HG02981 (cell line): ENCODE results near the gene GPR33.
"Not testable (repeated sequence)": the region's sequence is repeated elsewhere in the genome, so short reads cannot be mapped to it uniquely, and the experiment has no call there.

ENCODE experiments used
- ATAC-seq: cut with Tn5 transposase; IDR thresholded peaks from one replicate; pipeline ENCODE4 v1.9.1; 2021; ENCODE audit warnings: mild to moderate bottlenecking, moderate library complexity; ENCODE audit not compliant: unreplicated experiment

The GPR33 gene

DNA sequence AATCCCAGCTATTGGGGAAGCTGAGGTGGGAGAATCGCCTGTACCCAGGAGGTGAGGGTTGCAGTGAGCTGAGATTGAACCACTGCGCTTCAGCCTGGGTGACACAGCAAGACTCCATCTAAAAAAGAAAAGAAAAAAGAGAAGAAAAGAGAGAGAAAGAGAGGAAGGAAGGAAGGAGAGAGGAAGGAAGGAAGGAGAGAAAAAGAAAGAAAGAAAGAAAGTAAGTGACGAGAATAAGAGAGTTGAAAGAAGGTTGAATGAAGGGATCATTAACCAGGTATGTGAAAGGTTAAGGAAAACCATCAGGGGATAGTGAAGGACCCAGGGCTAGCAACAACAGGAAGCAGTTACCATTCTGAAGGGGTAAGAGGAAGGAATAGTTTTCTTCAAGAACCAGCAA is 26.3 kb downstream of the GPR33 start:
- no peak for ATAC-seq

DNA sequence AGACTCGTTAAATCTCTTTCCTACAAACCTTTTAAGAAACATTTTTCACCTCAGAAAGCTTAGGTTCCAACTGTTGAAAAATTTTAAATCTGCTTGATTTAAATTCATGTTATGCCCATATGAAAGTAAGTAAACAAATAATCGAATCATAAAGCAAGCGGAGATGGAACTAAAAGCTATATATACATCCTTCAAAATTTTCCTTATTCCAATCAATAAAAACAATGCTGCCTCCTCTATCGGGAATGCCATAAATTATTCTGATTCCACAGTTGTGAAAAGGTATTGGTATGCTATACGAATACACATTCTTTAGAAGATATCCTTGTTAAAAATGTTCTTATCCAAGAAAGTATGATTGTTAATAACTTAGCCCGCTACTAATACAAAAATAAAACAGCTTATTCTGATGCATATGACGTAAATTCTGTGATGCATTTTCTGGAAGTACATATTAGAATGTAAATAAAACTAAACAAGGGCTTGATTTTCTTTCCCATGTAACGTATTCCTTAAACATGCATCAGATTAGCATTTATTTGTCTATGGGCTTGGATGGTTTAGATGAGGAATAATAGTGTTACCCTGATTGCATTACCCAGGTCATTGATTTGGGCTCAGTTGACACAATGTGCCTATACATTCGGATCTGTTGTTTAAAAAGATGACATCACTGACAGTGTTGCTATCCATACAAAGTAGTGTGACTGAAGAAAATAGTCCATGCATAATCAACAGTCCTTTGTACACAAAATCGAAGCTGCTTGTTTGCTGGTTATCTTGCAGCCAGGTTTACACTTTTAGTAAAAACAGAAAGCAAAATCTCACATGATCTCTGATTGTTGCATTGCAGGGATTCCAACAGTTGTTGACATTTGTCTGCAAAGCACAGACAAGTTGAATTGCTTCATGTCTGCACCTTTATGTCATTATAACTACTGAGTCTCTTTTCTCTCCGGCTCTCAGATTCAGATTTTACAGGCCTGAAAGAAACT is 29.9 kb downstream of the GPR33 start:
- ATAC-seq: no peak

DNA sequence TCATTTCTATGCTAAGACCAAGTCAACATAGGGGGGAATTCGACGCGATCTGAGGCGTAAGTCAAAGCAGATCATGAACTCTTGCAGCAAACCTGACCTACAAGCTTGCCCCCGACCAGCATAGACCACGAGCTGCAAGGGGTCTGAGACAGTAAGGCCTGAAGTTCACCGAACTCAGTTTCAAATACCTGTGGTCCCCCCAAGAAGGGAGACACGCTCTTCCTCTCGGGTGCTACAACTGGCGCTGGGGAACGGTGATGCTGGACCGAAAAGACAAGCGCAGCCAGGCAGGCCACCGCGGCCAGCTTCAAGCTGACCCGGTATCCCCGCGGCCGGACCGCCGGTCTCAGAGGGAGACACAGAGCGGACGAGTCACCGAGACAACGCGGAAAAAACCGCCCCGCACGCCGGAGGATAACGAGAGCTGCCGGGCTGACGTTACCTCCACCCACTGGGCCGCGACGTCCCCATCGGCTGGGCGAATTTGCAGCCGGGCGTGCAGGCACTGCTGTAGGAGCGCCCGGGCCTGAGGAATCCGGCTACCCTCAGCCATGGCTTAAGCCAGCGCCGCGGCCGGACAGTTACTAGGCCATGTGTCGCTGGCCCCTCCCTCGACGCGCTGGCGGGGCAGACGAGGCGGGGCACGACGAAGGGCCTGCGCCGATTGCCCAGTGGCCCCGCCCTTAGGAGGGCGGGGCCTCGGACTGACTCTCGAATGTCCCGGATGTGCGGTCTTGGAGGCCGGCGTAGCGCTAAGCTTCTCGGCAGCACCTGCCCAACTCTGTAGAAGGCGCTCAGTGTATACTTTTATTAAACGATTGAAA is 30.8 kb downstream of the GPR33 start, which contains the start of gene DTD2:
TSS of gene DTD2 (minus strand) at position 666 of the 824 bp plus-strand sequence. CDS start at position 553, 113 bp downstream.
- peak; percentile 97 for ATAC-seq

GRCh38 chr14:31449971-31450610 is 37.7 kb downstream of the GPR33 start:
- ATAC-seq: peak; percentile 65

GRCh38 chr14:31449136-31449535 is 38.7 kb downstream of the GPR33 start:
- ATAC-seq: no peak

- ATAC-seq: no peak
Observed at GRCh38 chr14:31445703-31446102, 42.1 kb downstream of the GPR33 start.

DNA sequence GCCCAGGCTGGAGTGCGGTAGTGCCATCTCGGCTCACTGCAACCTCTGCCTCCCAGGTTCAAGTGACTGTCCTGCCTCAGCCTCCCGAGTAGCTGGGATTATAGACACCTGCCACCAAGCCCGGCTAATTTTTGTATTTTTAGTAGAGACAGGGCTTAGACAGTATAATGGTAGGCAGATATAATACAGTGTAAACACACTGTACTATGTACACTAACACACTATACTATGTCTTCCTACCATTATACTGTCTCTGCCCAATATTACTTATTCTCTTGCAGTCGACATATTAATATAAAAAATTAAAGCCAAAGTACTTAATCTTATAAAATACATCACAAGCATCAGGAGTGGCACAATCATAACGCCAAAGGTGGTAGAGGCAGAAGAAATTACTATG is 45.6 kb downstream of the GPR33 start:
- ATAC-seq: no peak

- ATAC-seq: no peak
Observed at GRCh38 chr14:31441273-31442111, 46.3 kb downstream of the GPR33 start.

- ATAC-seq: no peak
Observed at GRCh38 chr14:31440280-31440679, 47.6 kb downstream of the GPR33 start.

- ATAC-seq: no peak
Observed at GRCh38 chr14:31439561-31439960, 48.3 kb downstream of the GPR33 start.

GRCh38 chr14:31437045-31437691 is 50.7 kb downstream of the GPR33 start:
- ATAC-seq: not testable (repeated sequence)

- no peak for ATAC-seq
Observed at GRCh38 chr14:31435276-31435675, 52.6 kb downstream of the GPR33 start.
